Activated T-cell treated with anti-CD3 and anti-CD28 coated beads for 1 hour (primary cell): ENCODE data around the gene JUP.

Experiments
- DNase-seq: peaks from one replicate; pipeline ENCODE4 v3.0.0-alpha.2; 2020; ENCODE audit warnings: low read depth

JUP gene

GRCh38 chr17:41723801-41724475 is 62.6 kb downstream of the JUP start:
- DNase-seq: no peak

- DNase-seq: no peak
These were observed 64.3 kb downstream of the JUP start for GRCh38 chr17:41722231-41722630.

- no peak for DNase-seq
These were observed 68.2 kb downstream of the JUP start for GRCh38 chr17:41718287-41718645.

GRCh38 chr17:41717408-41718286 is 68.9 kb downstream of the JUP start:
- DNase-seq: no peak

GRCh38 chr17:41711669-41712400 is 74.7 kb downstream of the JUP start, which contains the start of gene GAST:
Gene GAST (plus strand): TSS chr17:41712331. CDS start chr17:41715437, 3,106 bp downstream.
- DNase-seq: no peak

- no peak for DNase-seq
These were observed 75.9 kb downstream of the JUP start for GRCh38 chr17:41710472-41711090.

- DNase-seq: no peak
These were observed 78.5 kb downstream of the JUP start for GRCh38 chr17:41707803-41708669.

GRCh38 chr17:41705271-41705991 is 81.1 kb downstream of the JUP start:
- DNase-seq: no peak
